ENCODE measurements around the gene RASA3.
"Not testable (repeated sequence)": the region's sequence is repeated elsewhere in the genome, so short reads cannot be mapped to it uniquely, and the experiment has no call there.

Gene RASA3

GRCh38 chr13:114126086-114126485 lies 6.3 kb downstream of the RASA3 start:
- DNase-seq: not testable (repeated sequence)

GRCh38 chr13:114125589-114125988 lies 6.8 kb downstream of the RASA3 start:
- no peak for DNase-seq

- DNase-seq: no peak
These were observed 7.5 kb downstream of the RASA3 start for GRCh38 chr13:114124921-114125320.

GRCh38 chr13:114124431-114124830 lies 8.0 kb downstream of the RASA3 start:
- DNase-seq: no peak

GRCh38 chr13:114123876-114124275 lies 8.5 kb downstream of the RASA3 start:
- DNase-seq: no peak

- no peak for DNase-seq
These were observed 9.0 kb downstream of the RASA3 start for GRCh38 chr13:114123448-114123847.

GRCh38 chr13:114122591-114123211 lies 9.7 kb downstream of the RASA3 start:
- DNase-seq: no peak

- no peak for DNase-seq
These were observed 10.3 kb downstream of the RASA3 start for GRCh38 chr13:114122127-114122511.

- no peak for DNase-seq
These were observed 10.8 kb downstream of the RASA3 start for GRCh38 chr13:114121496-114122126.

GRCh38 chr13:114121031-114121430 lies 11.4 kb downstream of the RASA3 start:
- no peak for DNase-seq

GRCh38 chr13:114120591-114121011 lies 11.8 kb downstream of the RASA3 start:
- DNase-seq: no peak

GRCh38 chr13:114119196-114119595 lies 13.2 kb downstream of the RASA3 start:
- DNase-seq: no peak

- no peak for DNase-seq
These were observed 13.8 kb downstream of the RASA3 start for GRCh38 chr13:114118511-114119123.

GRCh38 chr13:114118086-114118485 lies 14.3 kb downstream of the RASA3 start:
- no peak for DNase-seq

- DNase-seq: not testable (repeated sequence)
These were observed 15.0 kb downstream of the RASA3 start for GRCh38 chr13:114117341-114117874.

- DNase-seq: no peak
These were observed 15.7 kb downstream of the RASA3 start for GRCh38 chr13:114116734-114117133.

- no peak for DNase-seq
These were observed 16.6 kb downstream of the RASA3 start for GRCh38 chr13:114115796-114116195.

GRCh38 chr13:114115191-114115671 lies 17.2 kb downstream of the RASA3 start:
- no peak for DNase-seq

- not testable (repeated sequence) for DNase-seq
These were observed 17.8 kb downstream of the RASA3 start for GRCh38 chr13:114114666-114115065.

GRCh38 chr13:114114006-114114640 lies 18.3 kb downstream of the RASA3 start:
- DNase-seq: no peak

- not testable (repeated sequence) for DNase-seq
These were observed 19.0 kb downstream of the RASA3 start for GRCh38 chr13:114113395-114113794.

- DNase-seq: no peak
These were observed 19.5 kb downstream of the RASA3 start for GRCh38 chr13:114112826-114113322.

- no peak for DNase-seq
These were observed 20.1 kb downstream of the RASA3 start for GRCh38 chr13:114112231-114112825.

All from activated gamma-delta T cell (primary cell).